ENCODE data around the gene CXXC1.
"Not testable (repeated sequence)": the region's sequence is repeated elsewhere in the genome, so short reads cannot be mapped to it uniquely, and the experiment has no call there.

The CXXC1 gene

DNA sequence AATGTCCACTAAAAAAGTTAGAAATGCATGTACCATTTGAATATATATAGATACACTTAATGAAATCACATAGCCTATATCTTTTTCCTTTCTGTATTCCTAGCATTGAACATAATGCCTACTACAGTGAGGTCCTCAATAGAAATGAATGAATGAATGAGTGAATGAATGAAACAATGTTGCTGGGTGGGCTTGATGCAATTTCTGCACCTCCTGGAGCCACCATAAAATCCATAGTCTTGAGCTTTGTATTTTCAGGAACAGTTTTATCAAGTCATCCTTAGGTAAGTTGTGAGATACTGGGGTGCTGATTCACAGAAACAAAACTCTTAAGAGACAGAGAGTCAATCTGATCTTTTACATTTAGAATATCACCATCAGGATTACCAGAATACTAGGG, 24.5 kb downstream of the CXXC1 start:
- no peak for TF ChIP-seq CTCF (IDR thresholded peaks at IDR 0.05; ENCODE audit: low read depth, low read length)
- no peak overlapping the region for H3K4me3 ChIP-seq (replicated peaks in 1 of 2; ENCODE audit: low read depth in 2 of 2, low read length in 2 of 2)
- no peak for DNase-seq (ENCODE audit: low read depth in 2 of 2)

DNA sequence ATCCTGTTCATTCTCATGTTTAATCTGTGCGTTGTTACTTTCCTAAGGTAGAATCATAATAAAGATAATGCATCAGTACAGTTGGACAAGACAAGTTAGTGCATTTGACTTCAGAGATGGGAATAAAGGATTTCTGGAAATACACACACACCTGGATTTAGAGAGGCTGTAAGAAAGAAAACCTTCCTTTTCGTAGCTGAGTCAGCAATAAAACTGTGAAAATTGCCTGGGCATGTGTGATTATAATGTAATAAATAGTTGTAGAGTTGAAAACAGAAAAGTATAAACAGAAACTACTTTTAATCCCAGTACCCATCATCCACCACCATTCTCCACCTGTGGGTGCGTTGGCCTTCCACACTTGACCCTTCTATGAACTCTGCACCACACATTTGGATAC, 36.6 kb downstream of the CXXC1 start:
- DNase-seq (ENCODE audit: low read depth in 2 of 2), result no peak
- H3K4me3 ChIP-seq (replicated peaks in 1 of 2; ENCODE audit: low read depth in 2 of 2, low read length in 2 of 2), result no peak overlapping the region
- no peak for TF ChIP-seq CTCF (IDR thresholded peaks at IDR 0.05; ENCODE audit: low read depth, low read length)

DNA sequence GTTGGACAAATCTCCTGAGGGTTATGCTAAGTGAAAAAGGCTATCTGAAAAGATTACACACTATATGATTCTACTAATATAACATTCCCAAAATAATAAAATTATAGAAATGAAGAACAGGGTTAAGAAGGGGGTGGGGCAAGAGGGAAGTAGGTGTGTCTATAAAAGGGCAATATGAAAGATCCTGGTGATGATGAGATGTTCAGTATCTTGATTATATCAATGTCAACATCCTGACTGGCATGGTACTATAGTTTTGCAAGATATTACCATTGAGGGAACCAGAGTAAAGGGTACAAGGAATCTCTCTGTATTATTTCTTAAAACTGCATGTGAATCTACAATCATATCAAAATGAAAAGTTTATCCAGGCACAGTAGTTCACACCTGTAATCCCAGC, 37.9 kb downstream of the CXXC1 start:
- no peak for DNase-seq (ENCODE audit: low read depth in 2 of 2)
- no peak for TF ChIP-seq CTCF (IDR thresholded peaks at IDR 0.05; ENCODE audit: low read depth, low read length)
- no peak overlapping the region for H3K4me3 ChIP-seq (replicated peaks in 1 of 2; ENCODE audit: low read depth in 2 of 2, low read length in 2 of 2)

- TF ChIP-seq CTCF (IDR thresholded peaks at IDR 0.05; ENCODE audit: low read depth, low read length), result no peak
- no peak overlapping the region for H3K4me3 ChIP-seq (replicated peaks in 1 of 2; ENCODE audit: low read depth in 2 of 2, low read length in 2 of 2)
- no peak for DNase-seq (ENCODE audit: low read depth in 2 of 2)
Measured at GRCh38 chr18:50247561-50247960, 39.9 kb downstream of the CXXC1 start.

- not testable (repeated sequence) for DNase-seq (ENCODE audit: low read depth in 2 of 2); H3K4me3 ChIP-seq (replicated peaks in 1 of 2; ENCODE audit: low read depth in 2 of 2, low read length in 2 of 2)
Measured at GRCh38 chr18:50241768-50242167, 45.7 kb downstream of the CXXC1 start.

DNA sequence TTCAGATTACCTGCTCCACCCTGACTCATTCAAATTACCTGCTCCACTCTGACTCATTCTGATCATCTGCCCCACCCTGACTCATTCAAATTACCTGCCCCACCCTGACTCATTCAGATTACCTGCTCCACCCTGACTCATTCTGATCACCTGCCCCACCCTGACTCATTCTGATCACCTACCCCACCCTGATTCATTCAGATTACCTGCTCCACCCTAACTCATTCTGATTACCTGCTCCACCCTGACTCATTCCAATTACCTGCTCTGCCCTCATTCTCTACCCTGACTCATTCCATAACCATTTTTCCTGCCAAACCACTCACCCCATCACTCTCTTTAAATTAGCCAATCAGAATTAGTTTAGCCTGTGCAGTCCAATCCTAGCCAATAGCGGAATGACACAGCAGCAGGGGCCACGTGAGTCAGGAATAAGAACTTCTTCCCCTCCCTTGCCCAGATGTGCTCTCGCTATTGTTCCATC, 47.4 kb downstream of the CXXC1 start:
- H3K4me3 ChIP-seq (replicated peaks in 1 of 2; ENCODE audit: low read depth in 2 of 2, low read length in 2 of 2), result no peak overlapping the region
- TF ChIP-seq CTCF (IDR thresholded peaks at IDR 0.05; ENCODE audit: low read depth, low read length), result no peak
- peak in 1 of 2 donors; percentile 45 for DNase-seq (ENCODE audit: low read depth in 2 of 2)

- H3K4me3 ChIP-seq (replicated peaks in 1 of 2; ENCODE audit: low read depth in 2 of 2, low read length in 2 of 2), result no peak overlapping the region
- no peak for DNase-seq (ENCODE audit: low read depth in 2 of 2)
- TF ChIP-seq CTCF (IDR thresholded peaks at IDR 0.05; ENCODE audit: low read depth, low read length), result no peak
Measured at GRCh38 chr18:50232419-50232818, 55.1 kb downstream of the CXXC1 start.
